Testis (tissue), 3 donors: ENCODE results near the gene FOLR3. TPM values are rescaled to one million over a fixed set of nuclear protein-coding genes. Genes with fewer than 3 reads are reported as not detected.
A peak's percentile ranks its signal among the peaks of the same experiment; 100 is the strongest.

Experiments used
- DNase-seq: peaks from one replicate; pipeline ENCODE4 v3.0.0-alpha.2; 2019
- H3K27ac ChIP-seq, 2 donors: fragments of 200-600 bp; sonication (generic); one replicate each; pipeline ENCODE4 v1.5.1; 2019
- H3K27me3 ChIP-seq: fragments of 200-600 bp; sonication (generic); one replicate; pipeline ENCODE4 v1.5.1; 2019
- H3K36me3 ChIP-seq: fragments of 200-600 bp; sonication (generic); one replicate; pipeline ENCODE4 v1.5.1; 2017; ENCODE audit warnings: low read depth; ENCODE audit errors: missing control alignments
- H3K4me1 ChIP-seq: fragments of 200-600 bp; sonication (generic); one replicate; pipeline ENCODE4 v1.5.1; 2019
- H3K4me3 ChIP-seq, 2 donors: fragments of 200-600 bp; sonication (generic); one replicate each; pipeline ENCODE4 v1.5.1; 2017 to 2019
- H3K9me3 ChIP-seq: fragments of 200-600 bp; sonication (generic); one replicate; pipeline ENCODE4 v1.5.1; 2017
- CTCF ChIP-seq, 3 experiments: fragments of 450-650 bp in 2 of 3; fragments of 200-600 bp in 1 of 3; sonication (generic) in 1 of 3; IDR thresholded peaks; one replicate each; pipeline ENCODE4 v1.5.1; 2016 to 2019; ENCODE audit warnings: antibody characterized with exemption in 3 of 3, mild to moderate bottlenecking in 2 of 3, moderate library complexity in 1 of 3
- POLR2A ChIP-seq: fragments of 450-650 bp; IDR thresholded peaks from one replicate; pipeline ENCODE4 v1.6.1; 2017; ENCODE audit warnings: antibody characterized with exemption, mild to moderate bottlenecking, moderate library complexity
- WGBS, 2 donors: methylation state at CpG; one replicate each; pipeline ENCODE4 v1.1.5; 2018; 5-methylcytosine and 5-hydroxymethylcytosine counted together
- intact Hi-C: fragments of 100-400 bp; cut with DNase I; formaldehyde crosslinking; loops from one replicate; pipeline ENCODE4 v1.15.1; 2023; ENCODE audit warnings: low total_unique reads
- polyA plus RNA-seq: library from polyadenylated mRNA; stranded (reverse); fragments of 350-450 nt; fragmentation: Illumina TruSeq; extraction: RNeasy Lipid Tissue Mini Kit (QIAGEN cat#74804); gene quantifications from one replicate; pipeline ENCODE4 v1.2.3, GENCODE V29; 2014; ENCODE audit warnings: low read depth, low replicate concordance; ENCODE audit not compliant: insufficient read depth
- total RNA-seq, 2 donors: library from RNA; depleted of rRNA; stranded (reverse); fragments of >200 nt; gene quantifications; one replicate each; pipeline ENCODE4 v1.2.3, GENCODE V29; 2016

The FOLR3 gene
- total and polyA plus RNA-seq, 3 donors from 2014 or later: 0.55 to 0.79 TPM; not detected in 1

GRCh38 chr11:72100462-72100861 is 35.1 kb upstream of the FOLR3 start:
- Histone ChIP-seq H3K4me3 (no peak overlapping the region), H3K27ac (no peak overlapping the region), H3K27me3 (no peaks in the 10 kb centered on the region), H3K4me1 (peaks cover 23% of the 10 kb centered on the region), H3K9me3 (no peaks in the 10 kb centered on the region), H3K36me3 (no peaks in the 10 kb centered on the region)
- 78 to 88% methylated on average over 1 of the region's 1 CpG for WGBS, 2 donors
- no peak for DNase-seq
- intact Hi-C loops: no loop called here
- TF ChIP-seq CTCF (IDR thresholded peaks at IDR 0.05): no peak
- TF ChIP-seq POLR2A: no peak

- intact Hi-C loops: no loop called here
- Histone ChIP-seq H3K36me3 (no peaks in the 10 kb centered on the region), H3K4me1 (peaks cover 23% of the 10 kb centered on the region), H3K27me3 (no peaks in the 10 kb centered on the region), H3K27ac (peak overlapping the region; percentile 94 to 95), H3K4me3 (peak overlapping the region; percentile 94 to 98), H3K9me3 (no peaks in the 10 kb centered on the region)
- 32 to 43% methylated on average over 4 of the region's 4 CpGs for WGBS, 2 donors
- no peak for DNase-seq
- TF ChIP-seq CTCF (IDR thresholded peaks at IDR 0.05): no peak
- TF ChIP-seq POLR2A: no peak
These were observed 33.4 kb upstream of the FOLR3 start for GRCh38 chr11:72102162-72102561.

GRCh38 chr11:72102631-72102945 is 32.9 kb upstream of the FOLR3 start:
- no peak for DNase-seq
- 2 to 3% methylated on average over 8 to 9 of the region's 9 CpGs for WGBS, 2 donors
- H3K9me3 ChIP-seq: no peaks in the 10 kb centered on the region
- no peaks in the 10 kb centered on the region for H3K36me3 ChIP-seq
- H3K4me3 ChIP-seq: peak overlapping the region; percentile 94 to 98
- peak overlapping the region; percentile 94 to 95 for H3K27ac ChIP-seq
- peaks cover 23% of the 10 kb centered on the region for H3K4me1 ChIP-seq
- H3K27me3 ChIP-seq: no peaks in the 10 kb centered on the region
- TF ChIP-seq POLR2A: no peak
- TF ChIP-seq CTCF (IDR thresholded peaks at IDR 0.05): no peak
- intact Hi-C loops: no loop called here

- no peaks in the 10 kb centered on the region for H3K27me3 ChIP-seq
- TF ChIP-seq POLR2A: peak; percentile 3
- TF ChIP-seq CTCF (IDR thresholded peaks at IDR 0.05): peak; percentile 17 to 76 (median 65)
- peaks cover 23% of the 10 kb centered on the region for H3K4me1 ChIP-seq
- DNase-seq: peak; percentile 99
- H3K9me3 ChIP-seq: no peaks in the 10 kb centered on the region
- H3K4me3 ChIP-seq: peak within 1 kb of the TSS; percentile 94 to 98
- no peaks in the 10 kb centered on the region for H3K36me3 ChIP-seq
- intact Hi-C loops: no loop called here
- 3 to 5% methylated on average over 16 to 38 of the region's 64 CpGs for WGBS, 2 donors
- H3K27ac ChIP-seq: peak within 1 kb of the TSS; percentile 94 to 95
These were observed 32.4 kb upstream of the FOLR3 start, which contains the start of gene LAMTOR1 for GRCh38 chr11:72102946-72103753. Gene LAMTOR1 (minus strand): TSS chr11:72103297. CDS start chr11:72103224, 73 bp downstream.

- DNase-seq: no peak
- peak overlapping the region; percentile 94 to 98 for H3K4me3 ChIP-seq
- intact Hi-C loops: no loop called here
- peaks cover 23% of the 10 kb centered on the region for H3K4me1 ChIP-seq
- no peaks in the 10 kb centered on the region for H3K36me3 ChIP-seq
- TF ChIP-seq CTCF (IDR thresholded peaks at IDR 0.05) (no peak), POLR2A (no peak)
- no peaks in the 10 kb centered on the region for H3K27me3 ChIP-seq
- peak overlapping the region; percentile 94 to 95 for H3K27ac ChIP-seq
- H3K9me3 ChIP-seq: no peaks in the 10 kb centered on the region
- 42 to 63% methylated on average over 11 of the region's 11 CpGs for WGBS, 2 donors
These were observed 31.8 kb upstream of the FOLR3 start for GRCh38 chr11:72103754-72104167.
